Measurements from ENCODE around the gene MYO9B.

DNA sequence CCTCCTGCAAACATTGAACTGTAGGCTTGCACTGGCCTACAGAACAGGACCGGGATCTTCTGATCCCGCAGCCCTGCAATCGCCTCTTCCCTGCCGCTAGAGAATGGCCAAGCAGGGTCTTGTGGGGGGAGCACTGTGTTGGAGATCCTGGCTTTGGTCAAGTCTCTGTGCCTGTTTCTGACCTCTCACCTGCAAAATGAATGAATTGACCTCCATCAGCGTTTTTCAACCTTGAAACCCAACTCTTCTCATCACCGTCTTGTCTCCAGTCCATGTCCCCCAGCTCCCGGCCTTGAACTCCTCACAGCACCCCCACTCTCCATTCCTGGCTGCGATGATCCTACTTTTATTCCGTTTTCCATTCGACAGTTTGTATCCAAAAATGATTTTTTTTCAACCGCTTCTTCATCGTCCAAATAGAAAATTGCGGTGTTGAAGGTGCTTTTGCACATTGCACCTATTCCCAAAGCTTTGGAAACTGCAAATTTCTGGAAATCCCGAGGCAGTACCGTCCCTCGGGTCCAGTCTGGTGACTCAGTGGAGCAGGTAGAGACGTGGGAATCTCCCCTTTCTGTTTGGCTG is 2.0 kb downstream of the MYO9B start:
- TF ChIP-seq POLR2A (IDR thresholded peaks at IDR 0.05; ENCODE audit: low read length): no peak
- no peak for TF ChIP-seq RFX5 (IDR thresholded peaks at IDR 0.05)
- no peak for TF ChIP-seq HOXA7 (CRISPR knock-in tag; IDR thresholded peaks at IDR 0.05)
- TF ChIP-seq, protein P1, sequence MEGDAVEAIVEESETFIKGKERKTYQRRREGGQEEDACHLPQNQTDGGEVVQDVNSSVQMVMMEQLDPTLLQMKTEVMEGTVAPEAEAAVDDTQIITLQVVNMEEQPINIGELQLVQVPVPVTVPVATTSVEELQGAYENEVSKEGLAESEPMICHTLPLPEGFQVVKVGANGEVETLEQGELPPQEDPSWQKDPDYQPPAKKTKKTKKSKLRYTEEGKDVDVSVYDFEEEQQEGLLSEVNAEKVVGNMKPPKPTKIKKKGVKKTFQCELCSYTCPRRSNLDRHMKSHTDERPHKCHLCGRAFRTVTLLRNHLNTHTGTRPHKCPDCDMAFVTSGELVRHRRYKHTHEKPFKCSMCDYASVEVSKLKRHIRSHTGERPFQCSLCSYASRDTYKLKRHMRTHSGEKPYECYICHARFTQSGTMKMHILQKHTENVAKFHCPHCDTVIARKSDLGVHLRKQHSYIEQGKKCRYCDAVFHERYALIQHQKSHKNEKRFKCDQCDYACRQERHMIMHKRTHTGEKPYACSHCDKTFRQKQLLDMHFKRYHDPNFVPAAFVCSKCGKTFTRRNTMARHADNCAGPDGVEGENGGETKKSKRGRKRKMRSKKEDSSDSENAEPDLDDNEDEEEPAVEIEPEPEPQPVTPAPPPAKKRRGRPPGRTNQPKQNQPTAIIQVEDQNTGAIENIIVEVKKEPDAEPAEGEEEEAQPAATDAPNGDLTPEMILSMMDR (IDR thresholded peaks at IDR 0.05): no peak
- TF ChIP-seq, protein P2, sequence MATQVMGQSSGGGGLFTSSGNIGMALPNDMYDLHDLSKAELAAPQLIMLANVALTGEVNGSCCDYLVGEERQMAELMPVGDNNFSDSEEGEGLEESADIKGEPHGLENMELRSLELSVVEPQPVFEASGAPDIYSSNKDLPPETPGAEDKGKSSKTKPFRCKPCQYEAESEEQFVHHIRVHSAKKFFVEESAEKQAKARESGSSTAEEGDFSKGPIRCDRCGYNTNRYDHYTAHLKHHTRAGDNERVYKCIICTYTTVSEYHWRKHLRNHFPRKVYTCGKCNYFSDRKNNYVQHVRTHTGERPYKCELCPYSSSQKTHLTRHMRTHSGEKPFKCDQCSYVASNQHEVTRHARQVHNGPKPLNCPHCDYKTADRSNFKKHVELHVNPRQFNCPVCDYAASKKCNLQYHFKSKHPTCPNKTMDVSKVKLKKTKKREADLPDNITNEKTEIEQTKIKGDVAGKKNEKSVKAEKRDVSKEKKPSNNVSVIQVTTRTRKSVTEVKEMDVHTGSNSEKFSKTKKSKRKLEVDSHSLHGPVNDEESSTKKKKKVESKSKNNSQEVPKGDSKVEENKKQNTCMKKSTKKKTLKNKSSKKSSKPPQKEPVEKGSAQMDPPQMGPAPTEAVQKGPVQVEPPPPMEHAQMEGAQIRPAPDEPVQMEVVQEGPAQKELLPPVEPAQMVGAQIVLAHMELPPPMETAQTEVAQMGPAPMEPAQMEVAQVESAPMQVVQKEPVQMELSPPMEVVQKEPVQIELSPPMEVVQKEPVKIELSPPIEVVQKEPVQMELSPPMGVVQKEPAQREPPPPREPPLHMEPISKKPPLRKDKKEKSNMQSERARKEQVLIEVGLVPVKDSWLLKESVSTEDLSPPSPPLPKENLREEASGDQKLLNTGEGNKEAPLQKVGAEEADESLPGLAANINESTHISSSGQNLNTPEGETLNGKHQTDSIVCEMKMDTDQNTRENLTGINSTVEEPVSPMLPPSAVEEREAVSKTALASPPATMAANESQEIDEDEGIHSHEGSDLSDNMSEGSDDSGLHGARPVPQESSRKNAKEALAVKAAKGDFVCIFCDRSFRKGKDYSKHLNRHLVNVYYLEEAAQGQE (IDR thresholded peaks at IDR 0.05): no peak
- TF ChIP-seq POLR2AphosphoS2 (conservative IDR thresholded peaks at IDR 0.05; ENCODE audit: low read length): no peak
- no peak for TF ChIP-seq HDAC2 (IDR thresholded peaks at IDR 0.05)
- no peak for TF ChIP-seq ZSCAN20 (CRISPR knock-in tag; IDR thresholded peaks at IDR 0.05)

Measured in A549 (cell line).